Gastrocnemius medialis (tissue), 4 donors: Measurements from ENCODE around the gene PLCG2.
A peak's percentile ranks its signal among the peaks of the same experiment; 100 is the strongest.

Experiments used
- CTCF ChIP-seq, 5 experiments: fragments of 450-650 bp in 3 of 5; fragments of 200-600 bp in 2 of 5; sonication (generic) in 2 of 5; IDR thresholded peaks in 4 of 5; conservative IDR thresholded peaks in 1 of 5; 1 replicate in 4 of 5; 2 replicates in 1 of 5; pipeline ENCODE4 v1.5.1; 2016 to 2019; ENCODE audit warnings: antibody characterized with exemption in 5 of 5, mild to moderate bottlenecking in 3 of 5, moderate library complexity in 3 of 5
- POLR2A ChIP-seq, 2 donors: fragments of 450-650 bp; IDR thresholded peaks; one replicate each; pipeline ENCODE4 v1.6.1; 2017; ENCODE audit warnings: antibody characterized with exemption in 2 of 2, mild to moderate bottlenecking in 2 of 2, moderate library complexity in 2 of 2

GRCh38 chr16:81940781-81941560 lies 161.9 kb downstream of the PLCG2 start:
- TF ChIP-seq CTCF (IDR thresholded peaks at IDR 0.05 in 4 of 5, conservative IDR thresholded peaks at IDR 0.05 in 1 of 5) = peak in 2 of 5 experiments; percentile 9 to 15
- no peak for TF ChIP-seq POLR2A (IDR thresholded peaks at IDR 0.05)
